HEK293T (cell line): Measurements from ENCODE around the gene RIPK3.

Source experiments
- CTCF ChIA-PET: fragments of 350-600 bp; formaldehyde crosslinking; extraction: SDS; loops from one replicate; lab custom pipeline; 2021; ENCODE audit warnings: antibody characterized with exemption, inconsistent platforms; lab: Yijun Ruan, JAX
- POLR2A ChIA-PET: fragments of 350-600 bp; formaldehyde crosslinking; extraction: SDS; loops from one replicate; lab custom pipeline; 2020; ENCODE audit warnings: antibody characterized with exemption, inconsistent platforms; lab: Yijun Ruan, JAX
- DNase-seq: peaks from one replicate; pipeline ENCODE4 v3.0.0; 2012; ENCODE audit warnings: mixed read lengths; ENCODE audit errors: extremely low spot score
- ARNT ChIP-seq: fragments of 450-650 bp; IDR thresholded peaks from 2 replicates; pipeline ENCODE4 v1.6.1; 2017; ENCODE audit warnings: mild to moderate bottlenecking
- BHLHE40 ChIP-seq: fragments of 450-650 bp; IDR thresholded peaks from 2 replicates; pipeline ENCODE4 v1.6.1; 2016; ENCODE audit warnings: mild to moderate bottlenecking, moderate library complexity, borderline replicate concordance
- CTBP1 ChIP-seq: fragments of 450-650 bp; IDR thresholded peaks from 2 replicates; pipeline ENCODE4 v1.6.1; 2016; ENCODE audit warnings: borderline replicate concordance
- ELF4 ChIP-seq: fragments of 450-650 bp; IDR thresholded peaks from 2 replicates; pipeline ENCODE4 v1.6.1; 2017; ENCODE audit warnings: antibody characterized with exemption
- FOXA1 ChIP-seq: fragments of 450-650 bp; IDR thresholded peaks from 2 replicates; pipeline ENCODE4 v1.6.1; 2016; ENCODE audit warnings: mild to moderate bottlenecking
- FOXK2 ChIP-seq: fragments of 450-650 bp; IDR thresholded peaks from 2 replicates; pipeline ENCODE4 v1.6.1; 2016; ENCODE audit warnings: mild to moderate bottlenecking
- FOXM1 ChIP-seq: fragments of 450-650 bp; IDR thresholded peaks from 2 replicates; pipeline ENCODE4 v1.6.1; 2017; ENCODE audit warnings: mild to moderate bottlenecking, borderline replicate concordance
- HDGF ChIP-seq: fragments of 450-650 bp; IDR thresholded peaks from 2 replicates; pipeline ENCODE4 v1.6.1; 2017; ENCODE audit warnings: antibody characterized with exemption, borderline replicate concordance
- L3MBTL2 ChIP-seq: fragments of 450-650 bp; conservative IDR thresholded peaks from 2 replicates; pipeline ENCODE4 v1.6.1; 2016; ENCODE audit warnings: mild to moderate bottlenecking
- LEF1 ChIP-seq: fragments of 450-650 bp; IDR thresholded peaks from 2 replicates; pipeline ENCODE4 v1.6.1; 2017; ENCODE audit warnings: mild to moderate bottlenecking, borderline replicate concordance
- NFRKB ChIP-seq: fragments of 450-650 bp; IDR thresholded peaks from 2 replicates; pipeline ENCODE4 v1.6.1; 2016; ENCODE audit warnings: mild to moderate bottlenecking, moderate library complexity
- PKNOX1 ChIP-seq: fragments of 450-650 bp; IDR thresholded peaks from 2 replicates; pipeline ENCODE4 v1.6.1; 2016
- SP1 ChIP-seq: fragments of 450-650 bp; IDR thresholded peaks from 2 replicates; pipeline ENCODE4 v1.6.1; 2017
- SUZ12 ChIP-seq: fragments of 450-650 bp; IDR thresholded peaks from 2 replicates; pipeline ENCODE4 v1.6.1; 2016; ENCODE audit warnings: mild to moderate bottlenecking
- TARDBP ChIP-seq: fragments of 450-650 bp; IDR thresholded peaks from 2 replicates; pipeline ENCODE4 v1.6.1; 2016
- ZNF384 ChIP-seq: fragments of 450-650 bp; IDR thresholded peaks from 2 replicates; pipeline ENCODE4 v1.6.1; 2016

The RIPK3 gene

GRCh38 chr14:24299255-24300191 lies 40.3 kb downstream of the RIPK3 start, which contains the start of the genes DHRS1 and NOP9:
DHRS1 (minus strand) TSS chr14:24299780; CDS start chr14:24299106, 674 bp downstream.
NOP9 (plus strand) TSS chr14:24299850; CDS start chr14:24299955, 105 bp downstream.
- ChIA-PET POLR2A (interaction anchor here (0.6 to 8.8 kb wide), 13 partner anchors 9 to 185 kb away, joined by 3 to 139 read pairs (median 3); partner anchors contain the start of genes CIDEB, DCAF11, KHNYN and LTB4R2), CTCF (interaction anchor here (0.8 to 5.6 kb wide), 8 partner anchors 8 to 132 kb away, joined by 3 to 69 read pairs (median 4); partner anchors contain the start of genes CHMP4A, CIDEB, MDP1 and TINF2)
- TF ChIP-seq SP1 = no peak
- TF ChIP-seq L3MBTL2 = peak; percentile 79
- DNase-seq = peak; percentile 95

GRCh38 chr14:24298892-24299254 lies 40.9 kb downstream of the RIPK3 start:
- ChIA-PET POLR2A (interaction anchor here (0.6 to 8.8 kb wide), 11 partner anchors 8 to 184 kb away, joined by 3 to 139 read pairs (median 3); partner anchors contain the start of genes CIDEB, DCAF11, KHNYN and LTB4R2), CTCF (interaction anchor here (0.8 to 5.6 kb wide), 7 partner anchors 9 to 133 kb away, joined by 3 to 69 read pairs (median 4); partner anchors contain the start of genes CHMP4A, CIDEB, MDP1 and TINF2)
- TF ChIP-seq FOXA1 (no peak), PKNOX1 (no peak), TARDBP (no peak), BHLHE40 (no peak), ZNF384 (no peak), LEF1 (no peak), FOXM1 (no peak), ARNT (no peak), ELF4 (no peak), NFRKB (no peak)
- DNase-seq = no peak

GRCh38 chr14:24297190-24297964 lies 42.4 kb downstream of the RIPK3 start:
- CTCF ChIA-PET = interaction anchor here (0.6 to 5.6 kb wide), 17 partner anchors 10 to 1409 kb away, joined by 3 to 69 read pairs (median 4); partner anchors contain the start of genes CIDEB, MDP1, RABGGTA and TINF2
- POLR2A ChIA-PET = interaction anchor here (1.0 to 8.8 kb wide), 9 partner anchors 16 to 139 kb away, joined by 3 to 139 read pairs (median 4); partner anchors contain the start of genes CHMP4A, GMPR2, RABGGTA and TINF2
- DNase-seq = peak; percentile 47
- TF ChIP-seq ELF4 = 0 out of 2 replicates have a peak, but pooled peaks have one; percentile 16
- TF ChIP-seq ZNF384 = no peak
- no peak for TF ChIP-seq BHLHE40

GRCh38 chr14:24296341-24297157 lies 43.2 kb downstream of the RIPK3 start:
- POLR2A ChIA-PET = interaction anchor here (1.1 to 8.8 kb wide), 7 partner anchors 25 to 140 kb away, joined by 3 to 139 read pairs (median 5); partner anchors contain the start of genes CHMP4A, GMPR2, RABGGTA and TINF2
- no peak for TF ChIP-seq BHLHE40
- TF ChIP-seq LEF1 = no peak
- TF ChIP-seq ARNT = no peak
- no peak for TF ChIP-seq PKNOX1
- TF ChIP-seq CTBP1 = no peak
- no peak for TF ChIP-seq SP1
- TF ChIP-seq L3MBTL2 = no peak
- TF ChIP-seq FOXK2 = no peak
- no peak for TF ChIP-seq TARDBP
- TF ChIP-seq ELF4 = no peak
- no peak for TF ChIP-seq HDGF
- TF ChIP-seq NFRKB = no peak
- no peak for TF ChIP-seq FOXA1
- no peak for TF ChIP-seq FOXM1
- TF ChIP-seq SUZ12 = no peak
- no peak for TF ChIP-seq ZNF384
- DNase-seq = peak; percentile 75
- CTCF ChIA-PET = interaction anchor here (0.6 to 5.6 kb wide), 15 partner anchors 9 to 1408 kb away, joined by 3 to 69 read pairs (median 4); partner anchors contain the start of genes CIDEB, MDP1, TINF2 and TM9SF1

GRCh38 chr14:24293525-24293924 lies 46.3 kb downstream of the RIPK3 start:
- ChIA-PET POLR2A (interaction anchor here (1.0 to 2.9 kb wide), 2 partner anchors 51 to 147 kb away, joined by 5 to 22 read pairs; partner anchors contain the start of genes PSME2, RNF31 and TINF2), CTCF (interaction anchor here (1.2 to 1.9 kb wide), 3 partner anchors 14 to 51 kb away, joined by 5 to 8 read pairs (median 5); partner anchors contain the start of genes CIDEB and TINF2)
- TF ChIP-seq L3MBTL2 (no peak), FOXM1 (no peak), FOXK2 (no peak), TARDBP (no peak), NFRKB (no peak), ARNT (no peak), LEF1 (no peak), BHLHE40 (no peak), CTBP1 (no peak), PKNOX1 (no peak), SP1 (no peak), SUZ12 (no peak), ELF4 (no peak), ZNF384 (no peak)
- no peak for DNase-seq
